ENCODE results near the gene P2RY2. TPM values are rescaled to one million over a fixed set of nuclear protein-coding genes. Genes with fewer than 3 reads are reported as not detected.

P2RY2 gene
- total and polyA plus RNA-seq, 2 experiments from 2014 or later, result 0.63 to 1.6 TPM

GRCh38 chr11:73284106-73284505, 66.0 kb downstream of the P2RY2 start:
- no peaks in the 10 kb centered on the region for H3K36me3 Mint-ChIP-seq (ENCODE audit: low read depth)
- peaks cover 2% of the 10 kb centered on the region for H3K4me1 Mint-ChIP-seq
- Histone ChIP-seq H3K9me2 (ENCODE audit: insufficient read depth) (no peaks in the 10 kb centered on the region; the same call in 1 of the 2 replicates), H3F3A (replicated peaks; ENCODE audit: low read depth) (0 out of 2 replicates have a peak, but pooled peaks cover under 1% of the 10 kb centered on the region), H3K4me3 (no peak overlapping the region), H3K4me1 (ENCODE audit: insufficient read depth) (no peaks in the 10 kb centered on the region; the same call in 1 of the 2 replicates), H3K79me2 (replicated peaks; ENCODE audit: insufficient read depth) (no peaks in the 10 kb centered on the region), H3K27ac (ENCODE audit: low read depth) (no peak overlapping the region), H3K4me2 (no peak overlapping the region), H4K20me1 (replicated peaks; ENCODE audit: insufficient read depth) (no peaks in the 10 kb centered on the region), H2AFZ (no peak overlapping the region), H3K36me3 (ENCODE audit: insufficient read depth) (no peaks in the 10 kb centered on the region), H3K27me3 (ENCODE audit: insufficient read depth) (no peaks in the 10 kb centered on the region)
- H3K27ac Mint-ChIP-seq, result no peak overlapping the region
- H3K27me3 Mint-ChIP-seq (ENCODE audit: insufficient read depth, low read depth, poor library complexity), result peaks cover 17% of the 10 kb centered on the region
- H3K9me3 Mint-ChIP-seq, result no peaks in the 10 kb centered on the region; the same call in 2 of the 3 replicates
- H3K4me3 Mint-ChIP-seq, result no peak overlapping the region
- no peak for ATAC-seq
- DNase-seq (ENCODE audit: low spot score), result no peak
- no peak for TF ChIP-seq NANOG (IDR thresholded peaks at IDR 0.05; ENCODE audit: borderline replicate concordance)
- TF ChIP-seq ZNF331 (CRISPR knock-in tag; IDR thresholded peaks at IDR 0.05; ENCODE audit: low read depth), result no peak
- TF ChIP-seq EZH2 (IDR thresholded peaks at IDR 0.05; ENCODE audit: low read depth, unreplicated experiment), result no peak
- TF ChIP-seq, protein P1, sequence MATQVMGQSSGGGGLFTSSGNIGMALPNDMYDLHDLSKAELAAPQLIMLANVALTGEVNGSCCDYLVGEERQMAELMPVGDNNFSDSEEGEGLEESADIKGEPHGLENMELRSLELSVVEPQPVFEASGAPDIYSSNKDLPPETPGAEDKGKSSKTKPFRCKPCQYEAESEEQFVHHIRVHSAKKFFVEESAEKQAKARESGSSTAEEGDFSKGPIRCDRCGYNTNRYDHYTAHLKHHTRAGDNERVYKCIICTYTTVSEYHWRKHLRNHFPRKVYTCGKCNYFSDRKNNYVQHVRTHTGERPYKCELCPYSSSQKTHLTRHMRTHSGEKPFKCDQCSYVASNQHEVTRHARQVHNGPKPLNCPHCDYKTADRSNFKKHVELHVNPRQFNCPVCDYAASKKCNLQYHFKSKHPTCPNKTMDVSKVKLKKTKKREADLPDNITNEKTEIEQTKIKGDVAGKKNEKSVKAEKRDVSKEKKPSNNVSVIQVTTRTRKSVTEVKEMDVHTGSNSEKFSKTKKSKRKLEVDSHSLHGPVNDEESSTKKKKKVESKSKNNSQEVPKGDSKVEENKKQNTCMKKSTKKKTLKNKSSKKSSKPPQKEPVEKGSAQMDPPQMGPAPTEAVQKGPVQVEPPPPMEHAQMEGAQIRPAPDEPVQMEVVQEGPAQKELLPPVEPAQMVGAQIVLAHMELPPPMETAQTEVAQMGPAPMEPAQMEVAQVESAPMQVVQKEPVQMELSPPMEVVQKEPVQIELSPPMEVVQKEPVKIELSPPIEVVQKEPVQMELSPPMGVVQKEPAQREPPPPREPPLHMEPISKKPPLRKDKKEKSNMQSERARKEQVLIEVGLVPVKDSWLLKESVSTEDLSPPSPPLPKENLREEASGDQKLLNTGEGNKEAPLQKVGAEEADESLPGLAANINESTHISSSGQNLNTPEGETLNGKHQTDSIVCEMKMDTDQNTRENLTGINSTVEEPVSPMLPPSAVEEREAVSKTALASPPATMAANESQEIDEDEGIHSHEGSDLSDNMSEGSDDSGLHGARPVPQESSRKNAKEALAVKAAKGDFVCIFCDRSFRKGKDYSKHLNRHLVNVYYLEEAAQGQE (IDR thresholded peaks at IDR 0.05; ENCODE audit: unreplicated experiment), result no peak
- no peak for TF ChIP-seq ZNF114 (CRISPR knock-in tag; IDR thresholded peaks at IDR 0.05)
- TF ChIP-seq EZH2phosphoT487 (IDR thresholded peaks at IDR 0.05; ENCODE audit: unreplicated experiment), result no peak
- no peak for TF ChIP-seq POLR2AphosphoS5 (IDR thresholded peaks at IDR 0.05; ENCODE audit: low read depth)
- no peak for TF ChIP-seq JUNB (IDR thresholded peaks at IDR 0.05; ENCODE audit: unreplicated experiment)
- TF ChIP-seq CREB1 (CRISPR knock-in tag; IDR thresholded peaks at IDR 0.05; ENCODE audit: low read depth), result no peak
- TF ChIP-seq CTCF (conservative IDR thresholded peaks at IDR 0.05; ENCODE audit: low read depth in 2 of 2), result no peak
- TF ChIP-seq STAT1 (IDR thresholded peaks at IDR 0.05; ENCODE audit: unreplicated experiment), result no peak
- TF ChIP-seq, protein P2, sequence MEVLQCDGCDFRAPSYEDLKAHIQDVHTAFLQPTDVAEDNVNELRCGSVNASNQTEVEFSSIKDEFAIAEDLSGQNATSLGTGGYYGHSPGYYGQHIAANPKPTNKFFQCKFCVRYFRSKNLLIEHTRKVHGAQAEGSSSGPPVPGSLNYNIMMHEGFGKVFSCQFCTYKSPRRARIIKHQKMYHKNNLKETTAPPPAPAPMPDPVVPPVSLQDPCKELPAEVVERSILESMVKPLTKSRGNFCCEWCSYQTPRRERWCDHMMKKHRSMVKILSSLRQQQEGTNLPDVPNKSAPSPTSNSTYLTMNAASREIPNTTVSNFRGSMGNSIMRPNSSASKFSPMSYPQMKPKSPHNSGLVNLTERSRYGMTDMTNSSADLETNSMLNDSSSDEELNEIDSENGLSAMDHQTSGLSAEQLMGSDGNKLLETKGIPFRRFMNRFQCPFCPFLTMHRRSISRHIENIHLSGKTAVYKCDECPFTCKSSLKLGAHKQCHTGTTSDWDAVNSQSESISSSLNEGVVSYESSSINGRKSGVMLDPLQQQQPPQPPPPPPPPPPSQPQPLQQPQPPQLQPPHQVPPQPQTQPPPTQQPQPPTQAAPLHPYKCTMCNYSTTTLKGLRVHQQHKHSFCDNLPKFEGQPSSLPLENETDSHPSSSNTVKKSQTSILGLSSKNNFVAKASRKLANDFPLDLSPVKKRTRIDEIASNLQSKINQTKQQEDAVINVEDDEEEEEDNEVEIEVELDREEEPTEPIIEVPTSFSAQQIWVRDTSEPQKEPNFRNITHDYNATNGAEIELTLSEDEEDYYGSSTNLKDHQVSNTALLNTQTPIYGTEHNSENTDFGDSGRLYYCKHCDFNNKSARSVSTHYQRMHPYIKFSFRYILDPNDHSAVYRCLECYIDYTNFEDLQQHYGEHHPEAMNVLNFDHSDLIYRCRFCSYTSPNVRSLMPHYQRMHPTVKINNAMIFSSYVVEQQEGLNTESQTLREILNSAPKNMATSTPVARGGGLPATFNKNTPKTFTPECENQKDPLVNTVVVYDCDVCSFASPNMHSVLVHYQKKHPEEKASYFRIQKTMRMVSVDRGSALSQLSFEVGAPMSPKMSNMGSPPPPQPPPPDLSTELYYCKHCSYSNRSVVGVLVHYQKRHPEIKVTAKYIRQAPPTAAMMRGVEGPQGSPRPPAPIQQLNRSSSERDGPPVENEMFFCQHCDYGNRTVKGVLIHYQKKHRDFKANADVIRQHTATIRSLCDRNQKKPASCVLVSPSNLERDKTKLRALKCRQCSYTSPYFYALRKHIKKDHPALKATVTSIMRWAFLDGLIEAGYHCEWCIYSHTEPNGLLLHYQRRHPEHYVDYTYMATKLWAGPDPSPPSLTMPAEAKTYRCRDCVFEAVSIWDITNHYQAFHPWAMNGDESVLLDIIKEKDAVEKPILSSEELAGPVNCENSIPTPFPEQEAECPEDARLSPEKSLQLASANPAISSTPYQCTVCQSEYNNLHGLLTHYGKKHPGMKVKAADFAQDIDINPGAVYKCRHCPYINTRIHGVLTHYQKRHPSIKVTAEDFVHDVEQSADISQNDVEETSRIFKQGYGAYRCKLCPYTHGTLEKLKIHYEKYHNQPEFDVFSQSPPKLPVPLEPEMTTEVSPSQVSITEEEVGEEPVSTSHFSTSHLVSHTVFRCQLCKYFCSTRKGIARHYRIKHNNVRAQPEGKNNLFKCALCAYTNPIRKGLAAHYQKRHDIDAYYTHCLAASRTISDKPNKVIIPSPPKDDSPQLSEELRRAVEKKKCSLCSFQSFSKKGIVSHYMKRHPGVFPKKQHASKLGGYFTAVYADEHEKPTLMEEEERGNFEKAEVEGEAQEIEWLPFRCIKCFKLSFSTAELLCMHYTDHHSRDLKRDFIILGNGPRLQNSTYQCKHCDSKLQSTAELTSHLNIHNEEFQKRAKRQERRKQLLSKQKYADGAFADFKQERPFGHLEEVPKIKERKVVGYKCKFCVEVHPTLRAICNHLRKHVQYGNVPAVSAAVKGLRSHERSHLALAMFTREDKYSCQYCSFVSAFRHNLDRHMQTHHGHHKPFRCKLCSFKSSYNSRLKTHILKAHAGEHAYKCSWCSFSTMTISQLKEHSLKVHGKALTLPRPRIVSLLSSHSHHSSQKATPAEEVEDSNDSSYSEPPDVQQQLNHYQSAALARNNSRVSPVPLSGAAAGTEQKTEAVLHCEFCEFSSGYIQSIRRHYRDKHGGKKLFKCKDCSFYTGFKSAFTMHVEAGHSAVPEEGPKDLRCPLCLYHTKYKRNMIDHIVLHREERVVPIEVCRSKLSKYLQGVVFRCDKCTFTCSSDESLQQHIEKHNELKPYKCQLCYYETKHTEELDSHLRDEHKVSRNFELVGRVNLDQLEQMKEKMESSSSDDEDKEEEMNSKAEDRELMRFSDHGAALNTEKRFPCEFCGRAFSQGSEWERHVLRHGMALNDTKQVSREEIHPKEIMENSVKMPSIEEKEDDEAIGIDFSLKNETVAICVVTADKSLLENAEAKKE (CRISPR knock-in tag; IDR thresholded peaks at IDR 0.05), result no peak
- no peak for TF ChIP-seq ETS1 (IDR thresholded peaks at IDR 0.05)

All from GM23338 (cell line).